ENCODE measurements around the gene CLEC2A. TPM values are rescaled to one million over a fixed set of nuclear protein-coding genes. Genes with fewer than 3 reads are reported as not detected.
"Not testable (repeated sequence)": the region's sequence is repeated elsewhere in the genome, so short reads cannot be mapped to it uniquely, and the experiment has no call there.

Gene CLEC2A
- total and polyA plus RNA-seq, 9 of the 15 experiments (the other 6 are each of a cell fraction or from before 2014, with no cell fraction given): not detected

DNA sequence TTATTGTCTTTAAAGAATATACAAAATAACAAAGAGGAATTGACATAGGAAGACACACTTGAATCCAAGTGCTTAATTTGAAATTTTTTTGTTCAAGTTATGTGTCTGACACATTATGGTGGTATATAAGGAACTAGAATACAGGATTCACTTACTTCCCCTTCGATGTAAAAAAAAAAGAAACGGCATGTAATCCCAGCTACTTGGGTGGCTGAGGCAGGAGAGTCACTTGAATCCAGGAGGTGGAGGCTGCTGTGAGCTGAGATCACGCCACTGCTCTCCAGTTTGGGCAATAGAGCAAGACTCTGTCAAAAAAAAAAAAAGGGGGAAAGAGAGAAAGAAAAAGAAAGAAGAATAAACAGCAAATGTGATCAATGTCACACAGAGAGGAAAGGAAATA, 48.0 kb upstream of the CLEC2A start (continued):
- no peak for TF ChIP-seq ZKSCAN3 (CRISPR knock-in tag; IDR thresholded peaks at IDR 0.05)

DNA sequence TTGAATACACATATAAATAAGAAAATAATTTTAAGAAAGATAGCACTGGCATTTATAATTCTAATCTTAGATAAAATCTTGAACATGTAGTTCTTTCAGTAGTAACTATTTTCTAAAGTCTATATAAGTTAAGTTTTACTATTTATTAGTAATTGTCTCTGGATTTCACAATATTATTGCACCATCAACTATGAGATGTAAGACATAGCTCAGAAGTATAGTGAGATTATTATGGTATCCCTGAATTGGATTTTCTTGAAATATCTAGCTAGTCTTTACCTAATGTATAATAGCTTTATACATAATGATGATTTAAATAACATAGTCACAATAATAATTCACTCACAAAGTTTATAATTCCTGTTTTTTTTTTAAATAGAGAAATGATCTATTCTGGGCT, 45.7 kb upstream of the CLEC2A start:
- H3K4me3 ChIP-seq: no peak overlapping the region
- intact Hi-C loops (cut with micrococcal nuclease) (no loop called here), in situ Hi-C loops (cut with MboI) (no loop called here)
- DNase-seq (ENCODE audit: extremely low read depth in 1 of 4, low spot score in 3 of 4) (no peak), ATAC-seq (no peak), FAIRE-seq (no peak)
- H3K4me2 ChIP-seq (ENCODE audit: insufficient read depth, low read length): no peak overlapping the region
- ChIA-PET CTCF (ENCODE audit: low intra/inter-chr PET ratio) (no interaction called here), POLR2A (no interaction called here)
- no peaks in the 10 kb centered on the region for H3K4me1 ChIP-seq (replicated peaks in 1 of 2; ENCODE audit: control insufficient read depth in 2 of 2, insufficient read depth in 2 of 2, low read length in 2 of 2)
- H3K9me3 ChIP-seq (replicated peaks; ENCODE audit: control insufficient read depth, insufficient read depth, low read depth, low read length): no peaks in the 10 kb centered on the region
- no peaks in the 10 kb centered on the region for H3K79me2 ChIP-seq (ENCODE audit: control insufficient read depth, insufficient read depth, low read length)
- H4K20me1 ChIP-seq (replicated peaks; ENCODE audit: control insufficient read depth, insufficient read depth, low read length): no peaks in the 10 kb centered on the region
- H2AFZ ChIP-seq (ENCODE audit: low read depth, low read length): no peak overlapping the region
- H3K27me3 ChIP-seq (ENCODE audit: control insufficient read depth in 2 of 2, insufficient read depth in 2 of 2, low read length in 2 of 2): no peaks in the 10 kb centered on the region
- no peak overlapping the region for H3K9ac ChIP-seq (ENCODE audit: insufficient read depth in 1 of 2, low read depth in 2 of 2, low read length in 2 of 2)
- no peak overlapping the region for H3K27ac ChIP-seq (ENCODE audit: extremely low read depth, low read depth, low read length)
- no TSS peak for BruUV-seq (replicated peaks)
- H3K9me1 ChIP-seq (ENCODE audit: control insufficient read depth, insufficient read depth, low read length): no peaks in the 10 kb centered on the region
- H3K36me3 ChIP-seq (ENCODE audit: control insufficient read depth, insufficient read depth, low read length): no peaks in the 10 kb centered on the region
- TF ChIP-seq ZNF232 (CRISPR knock-in tag; IDR thresholded peaks at IDR 0.05) (no peak), HMG20A (CRISPR knock-in tag; conservative IDR thresholded peaks at IDR 0.05) (no peak)
- TF ChIP-seq, protein P1, sequence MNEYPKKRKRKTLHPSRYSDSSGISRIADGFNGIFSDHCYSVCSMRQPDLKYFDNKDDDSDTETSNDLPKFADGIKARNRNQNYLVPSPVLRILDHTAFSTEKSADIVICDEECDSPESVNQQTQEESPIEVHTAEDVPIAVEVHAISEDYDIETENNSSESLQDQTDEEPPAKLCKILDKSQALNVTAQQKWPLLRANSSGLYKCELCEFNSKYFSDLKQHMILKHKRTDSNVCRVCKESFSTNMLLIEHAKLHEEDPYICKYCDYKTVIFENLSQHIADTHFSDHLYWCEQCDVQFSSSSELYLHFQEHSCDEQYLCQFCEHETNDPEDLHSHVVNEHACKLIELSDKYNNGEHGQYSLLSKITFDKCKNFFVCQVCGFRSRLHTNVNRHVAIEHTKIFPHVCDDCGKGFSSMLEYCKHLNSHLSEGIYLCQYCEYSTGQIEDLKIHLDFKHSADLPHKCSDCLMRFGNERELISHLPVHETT (CRISPR knock-in tag; conservative IDR thresholded peaks at IDR 0.05 in 1 of 2, IDR thresholded peaks at IDR 0.05 in 1 of 2): no peak

DNA sequence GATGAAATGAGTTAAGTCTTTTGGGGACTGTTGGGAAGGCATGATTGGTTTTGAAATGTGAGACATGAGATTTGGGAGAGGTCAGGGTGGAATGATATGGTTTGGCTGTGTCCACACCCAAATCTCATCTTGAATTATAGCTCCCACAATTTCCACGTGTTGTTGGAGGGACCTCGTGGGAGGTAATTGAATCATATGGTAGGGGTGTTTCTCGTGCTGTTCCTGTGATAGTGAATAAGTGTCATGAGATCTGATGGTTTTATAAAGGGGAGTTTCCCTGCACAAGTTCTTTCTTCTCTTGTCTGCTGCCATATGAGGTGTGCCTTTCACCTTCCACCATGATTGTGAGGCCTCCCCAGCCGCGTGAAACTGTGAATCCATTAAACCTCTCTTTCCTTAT, 44.5 kb upstream of the CLEC2A start:
- H3K4me2 ChIP-seq (ENCODE audit: insufficient read depth, low read length); H3K4me3 ChIP-seq; H3K9me1 ChIP-seq (ENCODE audit: control insufficient read depth, insufficient read depth, low read length); H3K9me3 ChIP-seq (replicated peaks; ENCODE audit: control insufficient read depth, insufficient read depth, low read depth, low read length); FAIRE-seq; ATAC-seq; H4K20me1 ChIP-seq (replicated peaks; ENCODE audit: control insufficient read depth, insufficient read depth, low read length); H3K27ac ChIP-seq (ENCODE audit: extremely low read depth, low read depth, low read length); intact Hi-C loops (cut with micrococcal nuclease); POLR2A ChIA-PET; H3K27me3 ChIP-seq (ENCODE audit: control insufficient read depth in 2 of 2, insufficient read depth in 2 of 2, low read length in 2 of 2); H3K79me2 ChIP-seq (ENCODE audit: control insufficient read depth, insufficient read depth, low read length); H3K4me1 ChIP-seq (replicated peaks in 1 of 2; ENCODE audit: control insufficient read depth in 2 of 2, insufficient read depth in 2 of 2, low read length in 2 of 2); CTCF ChIA-PET (ENCODE audit: low intra/inter-chr PET ratio); H3K36me3 ChIP-seq (ENCODE audit: control insufficient read depth, insufficient read depth, low read length); H2AFZ ChIP-seq (ENCODE audit: low read depth, low read length); DNase-seq (ENCODE audit: extremely low read depth in 1 of 4, low spot score in 3 of 4); H3K9ac ChIP-seq (ENCODE audit: insufficient read depth in 1 of 2, low read depth in 2 of 2, low read length in 2 of 2); in situ Hi-C loops (cut with MboI); BruUV-seq (replicated peaks): not testable (repeated sequence)
- 0% methylated on average over 3 of the region's 5 CpGs for WGBS (ENCODE audit: insufficient coverage, low coverage, missing lambda C conversion rate)
